K562 (cell line): ENCODE measurements around the gene TEP1.

Source experiments
- BDP1 ChIP-seq: IDR thresholded peaks from 3 replicates; pipeline ENCODE4 v1.6.1; 2011; ENCODE audit not compliant: insufficient read length, insufficient read depth
- POLR2A ChIP-seq: fragments of 450-650 bp; conservative IDR thresholded peaks from 2 replicates; pipeline ENCODE4 v1.6.1; 2016
- ZNF274 ChIP-seq: IDR thresholded peaks from 2 replicates; pipeline ENCODE4 v1.6.1; 2011; ENCODE audit warnings: low read depth, mild to moderate bottlenecking, low read length, moderate library complexity, borderline replicate concordance

- TF ChIP-seq POLR2A, result no peak
- TF ChIP-seq BDP1, result no peak
- TF ChIP-seq ZNF274, result no peak
Observed at GRCh38 chr14:20384321-20384720, 29.0 kb downstream of the TEP1 start.
